ENCODE measurements around the gene SLC6A12. TPM values are rescaled to one million over a fixed set of nuclear protein-coding genes. Genes with fewer than 3 reads are reported as not detected.

SLC6A12 gene
- total and polyA plus RNA-seq, 9 of the 15 experiments (the other 6 are each of a cell fraction or from before 2014, with no cell fraction given), result not detected

GRCh38 chr12:227286-227915 is 13.4 kb upstream of the SLC6A12 start (continued):
- TF ChIP-seq TSHZ1 (CRISPR knock-in tag; IDR thresholded peaks at IDR 0.05), result no peak
- TF ChIP-seq CC2D1A (IDR thresholded peaks at IDR 0.05), result no peak
- TF ChIP-seq HSF4 (CRISPR knock-in tag; IDR thresholded peaks at IDR 0.05; ENCODE audit: borderline replicate concordance), result no peak

GRCh38 chr12:226401-226800 is 12.4 kb upstream of the SLC6A12 start:
- H3K27me3 ChIP-seq (ENCODE audit: control insufficient read depth in 2 of 2, insufficient read depth in 2 of 2, low read length in 2 of 2), result peaks cover 13 to 82% of the 10 kb centered on the region in 2 experiments
- BruUV-seq (replicated peaks), result no TSS peak
- no peak overlapping the region for H3K4me2 ChIP-seq (ENCODE audit: insufficient read depth, low read length)
- peak; percentile 64 for ATAC-seq
- H2AFZ ChIP-seq (ENCODE audit: low read depth, low read length), result no peak overlapping the region
- WGBS (ENCODE audit: insufficient coverage, low coverage, missing lambda C conversion rate), result 5% methylated on average over 12 of the region's 14 CpGs
- no peaks in the 10 kb centered on the region for H4K20me1 ChIP-seq (replicated peaks; ENCODE audit: control insufficient read depth, insufficient read depth, low read length)
- H3K79me2 ChIP-seq (ENCODE audit: control insufficient read depth, insufficient read depth, low read length), result no peaks in the 10 kb centered on the region
- peak in 1 of 4 experiments; percentile 11 for DNase-seq (ENCODE audit: extremely low read depth in 1 of 4, low spot score in 3 of 4)
- no peaks in the 10 kb centered on the region for H3K9me1 ChIP-seq (ENCODE audit: control insufficient read depth, insufficient read depth, low read length)
- no peak for FAIRE-seq
- H3K9me3 ChIP-seq (replicated peaks; ENCODE audit: control insufficient read depth, insufficient read depth, low read depth, low read length), result no peaks in the 10 kb centered on the region
- intact Hi-C loops (cut with micrococcal nuclease) (no loop called here), in situ Hi-C loops (cut with MboI) (no loop called here)
- H3K36me3 ChIP-seq (ENCODE audit: control insufficient read depth, insufficient read depth, low read length), result no peaks in the 10 kb centered on the region
- ChIA-PET POLR2A (no interaction called here), CTCF (ENCODE audit: low intra/inter-chr PET ratio) (no interaction called here)
- H3K4me1 ChIP-seq (replicated peaks in 1 of 2; ENCODE audit: control insufficient read depth in 2 of 2, insufficient read depth in 2 of 2, low read length in 2 of 2), result no peaks in the 10 kb centered on the region
- H3K4me3 ChIP-seq, result no peak overlapping the region
- no peak overlapping the region for H3K9ac ChIP-seq (ENCODE audit: insufficient read depth in 1 of 2, low read depth in 2 of 2, low read length in 2 of 2)
- H3K27ac ChIP-seq (ENCODE audit: extremely low read depth, low read depth, low read length), result no peak overlapping the region
- TF ChIP-seq SMARCC2 (IDR thresholded peaks at IDR 0.05; ENCODE audit: low read depth), result no peak
- TF ChIP-seq RAD21 (CRISPR knock-in tag; conservative IDR thresholded peaks at IDR 0.05 in 1 of 2, IDR thresholded peaks at IDR 0.05 in 1 of 2), result peak in 1 of 2 experiments; percentile 25; a peak in 2 of 4 replicates
- TF ChIP-seq RBM17 (IDR thresholded peaks at IDR 0.05; ENCODE audit: borderline replicate concordance, low read depth, low read length), result no peak
- TF ChIP-seq ZNF511 (CRISPR knock-in tag; IDR thresholded peaks at IDR 0.05), result no peak
- no peak for TF ChIP-seq NFATC3 (IDR thresholded peaks at IDR 0.05)
- peak; percentile 13 to 28 (median 23); a peak in 2 of 6 replicates for TF ChIP-seq CTCF (IDR thresholded peaks at IDR 0.05 in 2 of 3, conservative IDR thresholded peaks at IDR 0.05 in 1 of 3; ENCODE audit: insufficient read depth in 2 of 3, low read depth in 1 of 3, low read length in 3 of 3)
- TF ChIP-seq ZNF274 (IDR thresholded peaks at IDR 0.05; ENCODE audit: borderline replicate concordance, low read depth, low read length), result no peak
- TF ChIP-seq ZNF444 (CRISPR knock-in tag; IDR thresholded peaks at IDR 0.05), result no peak
- TF ChIP-seq HNRNPH1 (optimal IDR thresholded peaks at IDR 0.05; ENCODE audit: low read depth, low read length), result no peak
- no peak for TF ChIP-seq PRPF4 (IDR thresholded peaks at IDR 0.05; ENCODE audit: insufficient read depth, low read depth, low read length, poor library complexity, severe bottlenecking)
- no peak for TF ChIP-seq SMARCE1 (IDR thresholded peaks at IDR 0.05)
- no peak for TF ChIP-seq STAG1 (CRISPR knock-in tag; IDR thresholded peaks at IDR 0.05; ENCODE audit: borderline replicate concordance)
- TF ChIP-seq HDAC2 (IDR thresholded peaks at IDR 0.05), result no peak
